Measurements from ENCODE around the gene DPH2.

DPH2 gene

GRCh38 chr1:43970502-43970901, 692 bp downstream of the DPH2 start:
- no peak for DNase-seq

GRCh38 chr1:43970911-43971310, 1.1 kb downstream of the DPH2 start:
- no peak for DNase-seq

DNA sequence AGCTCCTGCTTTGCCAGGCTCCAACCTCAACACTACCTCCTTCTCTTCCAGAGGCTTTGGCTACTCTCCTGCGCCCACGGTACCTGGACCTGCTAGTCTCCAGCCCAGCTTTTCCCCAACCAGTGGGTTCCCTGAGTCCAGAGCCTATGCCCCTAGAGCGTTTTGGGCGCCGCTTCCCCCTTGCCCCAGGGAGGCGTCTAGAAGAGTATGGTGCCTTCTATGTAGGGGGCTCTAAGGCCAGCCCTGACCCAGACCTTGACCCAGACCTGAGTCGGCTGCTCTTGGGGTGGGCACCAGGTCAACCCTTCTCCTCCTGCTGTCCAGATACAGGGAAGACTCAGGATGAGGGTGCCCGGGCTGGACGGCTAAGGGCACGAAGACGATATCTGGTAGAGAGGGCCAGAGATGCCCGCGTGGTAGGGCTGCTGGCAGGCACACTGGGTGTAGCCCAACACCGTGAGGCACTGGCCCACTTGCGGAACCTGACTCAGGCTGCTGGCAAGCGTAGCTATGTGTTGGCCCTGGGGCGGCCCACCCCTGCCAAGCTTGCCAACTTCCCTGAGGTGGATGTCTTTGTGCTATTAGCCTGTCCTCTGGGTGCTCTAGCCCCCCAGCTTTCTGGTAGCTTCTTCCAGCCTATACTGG, 1.6 kb downstream of the DPH2 start:
- DNase-seq = no peak

DNA sequence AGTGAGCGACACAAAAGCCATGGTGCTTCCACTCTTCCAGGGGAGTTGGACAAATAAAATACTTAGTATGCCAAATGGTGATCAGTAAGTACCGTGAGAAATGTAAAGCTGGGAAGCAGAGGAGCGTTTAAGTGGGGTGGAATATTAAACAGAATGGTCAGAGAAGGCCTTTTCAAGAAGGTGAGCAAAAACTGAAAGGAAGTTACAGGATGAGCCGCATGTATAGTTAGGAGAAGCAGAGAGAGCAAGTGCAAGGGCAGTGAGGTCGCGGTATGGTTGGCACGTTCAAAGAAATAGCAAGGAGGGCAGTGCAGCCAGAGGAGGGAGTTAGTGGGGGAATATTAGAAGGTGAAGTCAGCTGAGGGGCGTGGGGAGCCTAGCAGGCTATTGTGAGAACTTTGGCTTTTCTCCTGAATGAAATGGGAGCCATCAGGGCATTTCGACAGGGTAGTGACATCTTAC, 4.2 kb downstream of the DPH2 start:
- DNase-seq = no peak

DNA sequence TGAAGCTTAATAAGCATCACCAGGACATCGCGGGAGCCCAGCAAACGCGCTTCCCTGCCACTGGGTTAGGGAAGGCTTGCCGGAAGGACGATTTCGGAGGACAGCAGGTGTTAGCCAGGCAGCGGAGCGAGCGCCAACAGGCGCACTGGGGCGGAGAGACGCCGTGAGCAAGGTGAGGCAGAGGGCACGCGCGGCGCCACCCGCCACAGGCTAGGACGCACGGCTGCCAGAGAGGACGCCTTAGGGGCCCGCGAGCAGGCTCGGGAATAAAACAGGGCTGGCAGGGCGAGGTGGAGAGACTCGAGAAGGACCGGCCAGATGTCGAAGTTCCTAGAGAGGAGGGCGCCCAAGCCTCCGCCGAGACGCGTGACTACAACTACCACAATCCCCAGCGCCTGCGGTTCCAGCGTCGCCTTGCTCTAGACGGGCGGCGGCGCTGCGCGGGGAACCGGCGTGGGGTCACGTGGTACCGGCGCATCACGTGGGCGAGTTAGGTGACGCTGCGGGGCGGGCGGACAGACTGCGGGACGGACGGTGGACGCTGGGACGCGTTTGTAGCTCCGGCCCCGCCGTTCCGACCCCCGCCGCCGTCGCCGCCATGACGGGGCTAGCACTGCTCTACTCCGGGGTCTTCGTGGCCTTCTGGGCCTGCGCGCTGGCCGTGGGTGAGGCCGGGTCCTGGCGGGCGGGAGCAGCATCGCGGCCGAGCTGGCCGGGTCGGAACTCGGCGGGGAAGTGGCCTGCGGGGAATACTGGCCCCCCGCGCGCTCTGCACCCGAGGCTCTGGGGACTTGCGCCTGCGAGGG, 4.8 kb downstream of the DPH2 start, which contains the start of gene ATP6V0B:
Gene ATP6V0B, plus strand, starts transcription at position 518 of the 806 bp plus-strand sequence. Its CDS starts 81 bp downstream, at position 599.
- peak; percentile 98 for DNase-seq

GRCh38 chr1:43975249-43975961, 5.6 kb downstream of the DPH2 start:
- peak; percentile 27 for DNase-seq

DNA sequence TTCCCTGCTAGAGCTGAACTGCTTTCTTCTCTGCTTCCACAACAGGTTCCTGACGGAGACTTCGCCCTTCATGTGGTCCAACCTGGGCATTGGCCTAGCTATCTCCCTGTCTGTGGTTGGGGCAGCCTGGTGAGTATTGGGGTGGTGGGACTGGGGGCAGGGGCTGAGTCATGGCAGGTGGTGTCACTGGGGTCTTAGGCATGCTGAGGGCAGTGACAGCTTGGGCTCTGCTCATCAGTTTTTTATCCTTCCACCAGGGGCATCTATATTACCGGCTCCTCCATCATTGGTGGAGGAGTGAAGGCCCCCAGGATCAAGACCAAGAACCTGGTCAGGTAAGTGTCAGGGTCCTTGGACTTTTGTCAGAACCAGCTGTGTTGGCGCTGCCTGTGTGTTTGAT, 6.2 kb downstream of the DPH2 start:
- no peak for DNase-seq

GRCh38 chr1:43976890-43977289, 7.1 kb downstream of the DPH2 start:
- no peak for DNase-seq

DNA sequence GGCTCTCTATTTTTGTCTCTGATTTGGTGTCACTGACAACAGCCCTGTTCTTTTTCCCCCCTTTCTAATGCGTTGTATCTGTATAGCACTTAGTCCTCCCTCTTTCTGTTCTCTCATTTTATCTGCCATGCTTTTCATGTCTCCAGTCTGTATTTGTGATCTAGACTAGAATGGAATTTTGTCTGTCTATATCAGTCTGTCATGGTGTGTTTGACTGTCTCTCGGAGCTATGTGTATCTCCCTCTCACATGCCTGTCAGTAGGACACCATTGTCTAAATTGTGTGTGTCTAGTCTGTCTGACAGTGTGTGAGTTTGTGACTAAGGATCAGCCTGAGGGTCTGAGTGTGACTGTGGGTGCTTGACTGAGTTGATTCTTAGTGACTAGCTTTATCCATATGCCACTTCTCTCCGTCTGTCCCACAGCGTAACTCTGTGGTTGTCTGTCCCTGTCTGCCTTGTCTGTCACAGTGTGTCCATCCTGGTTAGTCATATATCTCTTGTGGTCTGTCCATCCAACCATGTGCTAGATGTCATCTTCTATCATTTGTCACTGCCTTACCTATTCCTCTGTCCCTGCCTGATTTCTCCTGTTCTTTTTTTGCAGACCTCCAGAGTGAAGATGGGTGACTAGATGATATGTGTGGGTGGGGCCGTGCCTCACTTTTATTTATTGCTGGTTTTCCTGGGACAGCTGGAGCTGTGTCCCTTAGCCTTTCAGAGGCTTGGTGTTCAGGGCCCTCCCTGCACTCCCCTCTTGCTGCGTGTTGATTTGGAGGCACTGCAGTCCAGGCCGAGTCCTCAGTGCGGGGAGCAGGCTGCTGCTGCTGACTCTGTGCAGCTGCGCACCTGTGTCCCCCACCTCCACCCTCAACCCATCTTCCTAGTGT, 7.8 kb downstream of the DPH2 start:
- no peak for DNase-seq

DNA sequence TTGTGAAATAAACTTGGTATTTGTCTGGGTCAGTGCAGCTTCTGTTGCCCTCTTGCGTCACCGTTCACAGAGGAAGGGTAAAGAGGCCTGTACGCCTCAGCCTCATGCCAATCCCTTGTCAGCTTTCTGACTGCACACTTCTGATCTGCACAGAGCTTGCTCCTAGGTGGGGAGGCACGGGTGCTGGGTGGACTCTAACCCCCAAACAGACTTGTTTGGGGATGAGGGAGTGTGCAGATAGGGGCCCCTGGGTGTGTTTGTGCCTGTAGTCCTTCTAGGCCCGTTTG, 8.4 kb downstream of the DPH2 start:
- no peak for DNase-seq

DNA sequence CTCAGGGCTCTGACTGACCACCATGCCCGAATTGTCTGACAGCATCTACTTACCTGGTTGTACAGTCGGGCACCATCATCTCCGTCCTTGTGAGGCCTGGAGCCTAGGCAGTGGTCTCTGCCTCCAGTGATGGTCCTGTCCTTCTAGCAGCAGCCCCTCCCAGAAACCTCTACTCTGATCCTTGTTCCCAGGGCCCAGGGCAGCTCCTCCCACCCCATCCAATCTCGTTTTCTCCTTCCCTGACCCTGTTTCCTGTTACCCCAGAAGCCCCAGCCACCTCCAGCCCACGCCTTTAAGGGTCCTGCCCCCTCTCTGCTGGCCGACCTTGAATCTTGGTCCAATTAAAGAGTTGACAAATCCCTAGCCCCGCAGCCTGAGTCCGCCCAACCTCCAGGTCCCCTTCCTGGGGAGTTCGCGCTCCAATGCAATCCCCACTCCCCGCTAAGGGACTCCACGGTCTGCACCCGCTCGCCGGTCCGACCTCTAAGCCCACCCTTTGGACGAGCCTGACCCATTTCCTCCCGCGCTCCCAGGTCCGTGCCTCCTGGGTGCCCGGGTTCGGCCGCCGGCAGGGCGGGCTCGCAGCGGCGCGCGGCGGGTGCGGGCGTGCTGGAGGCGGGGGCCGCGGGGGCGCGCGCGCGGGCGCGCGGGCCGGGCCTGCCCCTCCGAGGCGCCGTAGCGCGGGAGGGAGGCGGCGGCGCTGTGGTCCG, 8.9 kb downstream of the DPH2 start, which contains the start of gene B4GALT2:
Gene B4GALT2, plus strand, starts transcription at position 660 of the 710 bp plus-strand sequence. CDS start 1,951 bp downstream, outside the sequence.
- DNase-seq = no peak

GRCh38 chr1:43979261-43979527, 9.4 kb downstream of the DPH2 start:
- no peak for DNase-seq

GRCh38 chr1:43979528-43980254, 9.9 kb downstream of the DPH2 start:
- no peak for DNase-seq

DNA sequence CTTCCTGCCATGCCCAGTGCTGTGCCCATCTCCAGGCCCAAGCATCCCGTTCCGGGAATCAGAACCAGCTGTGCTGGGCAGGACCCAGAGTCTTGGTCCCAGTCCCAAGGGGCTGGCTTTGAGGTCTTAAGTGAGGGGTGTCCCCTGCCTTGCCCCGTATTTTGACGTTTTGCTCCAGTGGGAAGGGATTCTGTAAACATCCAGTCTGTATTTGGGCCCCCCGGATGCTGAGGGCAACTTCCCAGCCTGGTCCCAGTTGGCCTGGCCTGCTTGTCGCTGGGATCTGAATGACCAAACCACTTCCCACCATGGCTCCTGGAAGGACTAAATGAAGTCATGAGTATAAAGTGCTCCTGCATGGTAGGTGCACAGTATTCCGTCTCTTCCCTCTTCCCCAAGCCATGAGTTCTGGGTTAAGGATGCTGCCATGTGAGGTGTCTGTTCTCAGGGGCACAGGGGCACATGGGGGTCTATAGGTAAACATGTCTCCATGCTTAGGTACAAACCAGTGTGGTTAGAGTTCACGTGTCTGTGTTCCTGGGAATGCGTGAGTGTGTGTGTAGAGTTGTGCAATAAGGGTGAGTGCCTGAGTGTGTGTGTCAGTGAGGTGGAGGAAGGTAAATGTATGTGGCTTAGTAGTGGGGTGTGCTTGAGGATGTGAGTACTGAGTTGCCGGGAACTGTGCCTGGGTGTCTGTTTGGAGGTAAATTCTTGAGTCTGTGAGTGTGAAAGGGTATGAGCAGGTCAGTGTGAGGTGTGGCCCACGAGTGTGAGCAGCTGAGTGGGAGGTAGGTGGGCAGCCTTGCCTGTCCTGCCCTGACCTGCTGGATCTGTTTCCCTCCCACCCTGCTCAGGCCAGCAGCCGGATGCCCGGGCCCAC, 10.7 kb downstream of the DPH2 start:
- DNase-seq = no peak

- DNase-seq = no peak
These were observed 11.3 kb downstream of the DPH2 start for GRCh38 chr1:43981135-43981491.

DNA sequence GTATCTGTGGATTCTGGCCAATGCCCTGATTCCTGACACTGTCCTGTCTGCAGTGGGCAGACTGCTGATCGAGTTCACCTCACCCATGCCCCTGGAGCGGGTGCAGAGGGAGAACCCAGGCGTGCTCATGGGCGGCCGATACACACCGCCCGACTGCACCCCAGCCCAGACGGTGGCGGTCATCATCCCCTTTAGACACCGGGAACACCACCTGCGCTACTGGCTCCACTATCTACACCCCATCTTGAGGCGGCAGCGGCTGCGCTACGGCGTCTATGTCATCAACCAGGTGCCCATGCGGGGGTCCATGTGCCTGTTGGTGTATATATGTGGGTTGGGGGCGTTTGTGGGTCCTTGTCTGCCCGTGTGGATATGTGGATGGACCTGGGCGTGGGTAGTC, 11.8 kb downstream of the DPH2 start:
- DNase-seq = no peak

GRCh38 chr1:43982241-43982640, 12.4 kb downstream of the DPH2 start:
- no peak for DNase-seq

GRCh38 chr1:43982808-43983207, 13.0 kb downstream of the DPH2 start:
- DNase-seq = no peak

DNA sequence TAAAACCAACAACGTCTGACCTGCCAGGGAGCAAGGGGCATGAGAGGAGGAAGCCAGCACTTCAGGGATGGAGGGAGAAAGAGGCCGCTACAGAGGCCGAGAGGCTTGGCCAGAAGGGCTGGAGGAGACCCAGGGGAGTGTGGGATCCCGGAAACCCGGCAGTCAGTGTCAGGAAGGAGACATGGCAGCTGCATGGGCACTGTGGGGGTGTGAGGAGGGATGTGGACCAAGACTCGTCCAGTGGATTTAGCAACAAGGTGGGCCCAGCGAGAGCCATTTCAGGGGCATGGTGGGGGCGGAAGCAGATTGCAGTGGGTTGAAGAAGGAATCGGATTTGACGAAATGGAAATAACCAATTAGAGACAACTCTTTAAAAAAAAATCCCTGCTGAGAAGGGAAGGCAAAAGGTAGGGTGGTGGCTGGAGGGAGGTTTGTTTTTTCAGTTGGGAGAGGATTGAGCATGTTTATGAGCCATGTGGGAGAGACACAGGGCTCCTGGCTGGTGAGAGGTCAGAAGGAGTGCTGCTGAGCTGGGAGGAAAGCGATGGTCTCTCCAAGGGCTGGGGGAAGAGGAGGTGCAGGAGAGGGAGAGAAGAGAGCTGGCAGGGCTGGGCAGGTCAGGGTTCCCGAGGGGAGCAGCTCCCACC, 13.6 kb downstream of the DPH2 start:
- DNase-seq = no peak

DNA sequence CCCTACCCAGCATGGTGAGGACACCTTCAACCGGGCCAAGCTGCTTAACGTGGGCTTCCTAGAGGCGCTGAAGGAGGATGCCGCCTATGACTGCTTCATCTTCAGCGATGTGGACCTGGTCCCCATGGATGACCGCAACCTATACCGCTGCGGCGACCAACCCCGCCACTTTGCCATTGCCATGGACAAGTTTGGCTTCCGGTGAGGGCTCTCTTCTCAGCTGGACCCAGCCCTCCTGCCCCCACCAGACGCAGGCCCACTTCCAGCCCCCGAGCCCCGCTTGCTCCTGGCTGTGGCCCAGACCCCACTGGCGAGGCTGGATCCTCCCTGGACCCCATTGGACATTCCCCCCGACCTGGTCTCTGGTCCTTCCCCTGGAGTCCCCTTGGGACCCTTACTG, 15.0 kb downstream of the DPH2 start:
- no peak for DNase-seq
